Stimulated activated CD4-positive, alpha-beta T cell treated with anti-CD3 and anti-CD28 coated beads, TNF-alpha, amount 100 ng/mL, for 4 hours (primary cell): ENCODE results near the gene NF2.

Experiments
- DNase-seq, 3 experiments: peaks; one replicate each; pipeline ENCODE4 v3.0.0-alpha.2; 2020; ENCODE audit warnings: low read depth in 3 of 3

The NF2 gene

DNA sequence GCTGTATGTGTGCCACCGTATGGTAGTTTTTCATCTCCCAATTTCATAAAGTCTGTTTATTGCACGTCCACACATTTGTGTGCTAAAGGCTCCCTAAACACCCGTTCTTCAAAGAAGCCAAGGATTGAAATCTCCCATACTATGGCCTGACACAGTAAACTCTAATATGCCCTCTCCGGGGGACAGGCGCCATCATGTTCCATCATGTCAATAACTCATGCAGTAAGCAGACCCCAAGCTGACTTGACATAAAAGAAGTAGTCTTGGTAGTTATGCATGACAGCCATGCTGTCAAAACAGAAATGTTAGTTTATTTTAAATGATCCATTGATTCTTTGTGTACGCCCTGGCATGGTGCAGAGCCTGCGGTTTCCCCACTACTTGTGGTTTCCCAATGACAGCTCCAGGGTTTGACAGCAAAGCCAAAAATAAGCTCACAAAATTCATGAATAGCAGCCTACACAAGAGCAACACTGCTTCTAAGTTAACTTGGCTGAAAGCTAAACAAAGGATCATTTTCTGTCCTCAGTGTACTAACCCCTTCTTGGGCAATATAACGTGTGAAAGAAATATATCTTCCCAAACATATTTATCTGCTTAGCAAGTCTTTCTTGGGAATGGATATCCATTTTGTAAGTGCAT lies 59.9 kb downstream of the NF2 start:
- no peak for DNase-seq

DNA sequence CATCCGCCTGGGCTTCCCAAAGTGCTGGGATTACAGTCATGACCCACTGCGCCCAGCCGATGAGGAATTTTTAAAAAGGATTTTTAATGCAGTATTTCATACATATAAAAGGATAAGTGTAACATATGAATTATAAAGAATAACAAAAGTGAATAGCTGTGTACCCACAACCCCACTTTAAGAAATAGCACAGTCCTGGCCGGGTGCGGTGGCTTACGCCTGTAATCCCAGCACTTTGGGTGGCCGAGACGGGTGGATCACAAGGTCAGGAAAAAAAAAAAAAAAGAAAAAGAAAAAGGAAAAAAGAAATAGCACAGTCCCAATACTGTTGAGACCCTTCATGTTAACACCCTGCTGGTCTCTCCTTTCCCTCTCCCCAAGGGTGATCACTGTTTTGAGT lies 62.1 kb downstream of the NF2 start:
- no peak for DNase-seq

DNA sequence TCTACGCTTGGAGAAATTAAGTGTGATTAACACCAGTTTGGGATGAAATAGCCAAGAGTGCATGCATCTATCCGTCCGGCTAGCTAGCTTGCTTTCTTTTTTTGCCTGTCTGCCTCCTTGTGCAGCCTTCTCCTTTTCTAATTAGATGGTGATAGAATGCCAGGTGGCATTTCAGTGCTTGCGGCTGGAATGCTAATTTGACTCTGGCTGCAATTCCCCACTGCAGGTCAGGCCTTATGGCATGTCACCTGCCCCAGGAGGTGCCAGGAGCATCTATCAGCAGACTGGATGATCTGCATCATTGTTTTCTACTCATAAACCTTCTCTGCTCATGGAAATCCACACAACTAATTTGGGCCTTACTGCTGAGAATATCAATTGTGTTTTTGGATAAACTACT lies 65.2 kb downstream of the NF2 start:
- no peak for DNase-seq

DNA sequence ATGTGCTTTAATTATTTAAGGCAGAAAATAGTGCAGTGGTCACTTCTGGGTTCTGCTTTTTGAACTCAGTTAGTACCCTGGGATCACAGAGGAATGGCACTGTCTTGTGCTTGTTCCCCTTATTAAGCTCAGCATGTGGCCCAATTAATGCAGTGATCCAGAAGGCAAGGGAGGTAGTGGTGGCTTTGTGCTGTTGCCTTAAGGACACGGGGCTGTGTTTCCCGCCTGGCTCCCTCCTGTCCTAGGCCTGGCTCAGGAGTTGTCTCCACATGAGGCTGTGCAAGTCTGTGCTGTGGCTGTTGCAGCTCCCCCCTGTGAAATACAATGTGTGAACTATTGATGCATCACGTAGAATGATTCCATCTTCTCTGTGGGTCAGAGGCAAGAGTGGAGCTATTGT lies 67.2 kb downstream of the NF2 start:
- DNase-seq: no peak

DNA sequence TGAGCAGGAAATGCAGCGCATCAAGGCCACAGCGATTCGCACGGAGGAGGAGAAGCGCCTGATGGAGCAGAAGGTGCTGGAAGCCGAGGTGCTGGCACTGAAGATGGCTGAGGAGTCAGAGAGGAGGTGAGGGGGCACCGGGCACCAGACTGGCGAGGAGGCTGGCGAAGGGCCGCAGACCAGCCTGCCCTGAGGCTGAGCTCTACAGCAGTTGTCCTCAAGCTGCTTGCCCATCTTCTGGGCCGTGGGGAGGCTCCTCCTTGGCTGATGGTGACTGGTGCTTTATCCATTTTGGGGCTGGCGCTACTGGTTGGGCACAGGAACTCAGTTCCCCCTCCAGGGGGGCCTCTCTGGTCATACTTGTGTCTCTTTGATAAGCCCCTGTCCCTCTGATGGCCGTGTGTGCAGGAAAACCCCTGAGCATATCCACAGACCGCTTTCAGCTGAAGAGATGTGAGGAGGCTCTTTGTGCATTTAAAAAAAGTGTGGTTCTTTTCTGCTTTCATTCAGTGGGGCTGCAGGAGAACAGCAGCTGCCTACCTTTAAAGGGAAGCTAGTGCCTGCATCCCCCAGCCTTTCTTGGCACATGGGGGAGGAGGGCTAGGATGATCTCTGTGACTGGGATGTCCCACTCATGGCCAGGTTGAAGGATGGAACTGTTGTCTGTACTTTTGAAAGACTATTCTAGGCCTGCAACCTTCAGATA lies 70.1 kb downstream of the NF2 start:
- DNase-seq: no peak

DNA sequence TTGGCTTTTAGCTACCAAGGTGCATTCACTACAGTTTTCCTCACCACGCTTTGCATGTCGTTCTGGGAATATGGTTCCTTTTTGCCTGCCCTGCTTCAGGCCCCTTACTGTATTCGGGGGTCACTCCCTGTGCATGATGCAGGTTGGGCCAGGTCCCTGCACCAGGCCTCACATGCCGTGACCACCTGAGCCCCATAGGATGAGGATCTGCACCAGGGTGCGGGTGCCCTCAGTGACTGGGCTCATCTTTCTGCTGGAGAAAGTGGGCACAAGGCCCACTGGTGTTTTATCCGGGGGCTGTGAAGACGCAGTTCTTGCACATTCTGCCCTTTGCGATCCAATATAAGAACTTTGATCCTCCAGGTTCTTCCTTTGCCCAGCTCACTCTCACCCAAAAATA lies 70.7 kb downstream of the NF2 start:
- DNase-seq: no peak

DNA sequence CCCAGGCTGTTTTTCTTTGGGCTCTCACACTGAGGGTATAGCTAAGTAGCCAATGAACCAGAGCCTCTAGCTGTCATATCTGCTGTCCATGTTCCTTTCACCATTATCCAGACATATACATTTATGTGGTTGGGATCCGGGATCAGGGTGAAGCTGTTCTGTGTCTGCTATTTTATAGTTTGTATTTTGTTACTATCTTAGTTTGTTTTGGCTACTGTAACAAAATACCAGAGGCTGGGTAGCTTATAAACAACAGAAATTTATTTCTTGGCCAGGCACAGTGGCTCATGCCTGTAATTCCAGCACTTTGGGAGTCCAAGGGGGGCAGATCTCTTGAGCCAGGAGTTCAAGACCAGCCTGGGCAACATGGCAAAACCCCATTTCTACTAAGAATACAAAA lies 75.9 kb downstream of the NF2 start:
- no peak for DNase-seq

DNA sequence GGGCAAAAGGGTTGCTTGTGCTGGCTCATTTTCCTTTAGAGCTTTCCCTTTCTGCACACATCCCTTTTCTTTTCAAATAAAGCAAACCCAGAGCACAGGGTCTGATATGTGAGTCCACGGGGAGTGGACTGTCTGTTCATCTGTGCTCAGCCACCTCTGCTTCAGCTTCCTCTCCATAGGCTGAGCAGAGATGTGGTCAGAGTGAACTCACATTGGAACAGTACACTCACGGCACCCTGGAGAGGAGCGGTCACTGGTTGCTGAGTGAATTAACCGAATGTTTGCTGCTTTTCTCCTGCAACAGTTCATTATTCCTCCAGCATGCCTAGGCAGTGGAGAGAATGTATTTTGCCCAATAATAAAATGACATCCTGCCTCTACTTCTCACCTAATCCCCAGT lies 80.1 kb downstream of the NF2 start:
- DNase-seq: no peak

DNA sequence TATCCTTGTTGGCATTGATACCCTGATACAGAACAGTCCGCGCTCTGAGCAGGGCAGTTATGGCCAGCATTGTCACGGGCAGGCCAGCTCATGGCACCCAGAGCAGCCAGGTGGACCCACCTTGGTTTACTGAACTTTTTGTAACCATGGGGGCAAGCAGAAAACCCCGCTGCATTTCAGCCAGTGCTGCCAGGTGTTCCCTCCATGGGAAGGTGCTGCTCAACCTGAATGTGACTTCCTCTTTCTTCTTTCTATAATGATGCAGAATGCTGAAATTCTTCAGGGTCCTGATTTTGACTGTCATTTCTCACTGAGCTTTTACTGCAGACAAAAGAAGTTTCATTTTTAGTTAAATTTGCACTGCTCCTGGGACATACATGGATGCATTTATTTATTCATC lies 80.8 kb downstream of the NF2 start:
- DNase-seq: no peak

DNA sequence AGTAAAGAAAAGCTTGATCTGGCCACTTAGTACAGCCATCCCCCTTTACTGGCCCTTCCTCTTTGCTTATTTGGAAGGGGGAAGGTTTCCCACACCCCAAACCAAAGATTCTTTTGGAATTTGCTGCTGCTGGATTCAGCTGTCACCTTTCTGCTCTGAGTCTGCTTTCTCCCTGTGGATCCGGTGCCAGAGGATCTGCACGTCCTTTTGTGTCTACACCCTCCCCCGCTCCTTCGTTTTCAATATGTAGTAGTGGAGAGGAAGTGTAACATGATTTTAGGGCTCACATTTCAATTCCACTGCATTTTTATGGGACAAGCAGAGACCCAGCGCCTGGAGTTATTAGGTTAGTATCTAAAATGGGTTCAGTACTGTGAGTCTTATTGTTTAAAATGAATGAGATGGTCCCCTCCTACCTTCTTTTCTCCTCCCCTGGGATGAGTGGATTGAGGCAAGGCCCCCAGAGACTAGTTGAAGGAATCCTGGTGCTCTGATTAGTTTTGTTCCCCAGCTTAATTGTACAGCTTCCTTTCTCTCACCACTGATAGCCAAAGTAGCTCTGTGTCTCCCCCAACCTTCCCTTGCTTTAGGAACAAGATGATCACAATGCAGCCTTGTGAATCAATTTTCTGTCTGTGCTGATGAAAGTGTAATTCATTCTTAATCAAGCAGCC lies 85.9 kb downstream of the NF2 start:
- no peak for DNase-seq

DNA sequence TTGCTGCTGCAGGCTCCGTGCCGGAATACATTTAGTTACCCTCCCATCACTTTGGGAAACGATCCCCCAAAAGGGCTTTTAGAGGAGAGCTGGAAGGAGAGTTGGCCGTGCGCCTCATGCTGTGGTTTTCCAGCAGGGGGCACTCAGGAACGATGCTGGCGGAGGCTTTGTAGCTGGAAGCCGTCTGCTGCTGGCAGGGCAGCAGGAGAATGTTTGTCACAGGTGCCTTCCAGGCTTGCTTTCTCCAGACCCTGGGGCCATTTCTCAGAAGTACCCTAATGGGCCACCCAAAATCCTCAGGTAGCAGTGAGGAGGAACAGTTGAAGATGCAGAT lies 86.4 kb downstream of the NF2 start:
- DNase-seq: peak in 2 of 3 experiments; percentile 15 to 18

DNA sequence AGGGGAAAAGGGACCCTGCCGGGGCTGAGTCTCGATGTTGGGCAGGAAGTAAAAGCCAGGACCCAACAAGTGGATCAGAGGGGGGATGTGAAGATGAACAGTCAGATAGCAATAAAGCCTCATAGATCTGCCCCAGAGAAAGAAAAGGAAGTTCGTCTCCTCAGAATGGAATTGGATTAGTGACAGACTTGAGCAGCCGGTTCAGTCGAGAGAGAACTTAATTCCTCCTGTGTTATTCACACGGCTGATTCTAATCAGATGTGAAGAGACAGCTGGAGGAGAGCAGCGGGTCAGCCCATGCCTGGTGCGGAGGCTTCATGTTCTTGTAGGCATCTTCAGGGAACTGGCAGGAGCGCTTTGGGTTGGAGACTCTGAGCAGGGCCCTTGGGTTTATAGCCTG lies 87.0 kb downstream of the NF2 start:
- DNase-seq: no peak

DNA sequence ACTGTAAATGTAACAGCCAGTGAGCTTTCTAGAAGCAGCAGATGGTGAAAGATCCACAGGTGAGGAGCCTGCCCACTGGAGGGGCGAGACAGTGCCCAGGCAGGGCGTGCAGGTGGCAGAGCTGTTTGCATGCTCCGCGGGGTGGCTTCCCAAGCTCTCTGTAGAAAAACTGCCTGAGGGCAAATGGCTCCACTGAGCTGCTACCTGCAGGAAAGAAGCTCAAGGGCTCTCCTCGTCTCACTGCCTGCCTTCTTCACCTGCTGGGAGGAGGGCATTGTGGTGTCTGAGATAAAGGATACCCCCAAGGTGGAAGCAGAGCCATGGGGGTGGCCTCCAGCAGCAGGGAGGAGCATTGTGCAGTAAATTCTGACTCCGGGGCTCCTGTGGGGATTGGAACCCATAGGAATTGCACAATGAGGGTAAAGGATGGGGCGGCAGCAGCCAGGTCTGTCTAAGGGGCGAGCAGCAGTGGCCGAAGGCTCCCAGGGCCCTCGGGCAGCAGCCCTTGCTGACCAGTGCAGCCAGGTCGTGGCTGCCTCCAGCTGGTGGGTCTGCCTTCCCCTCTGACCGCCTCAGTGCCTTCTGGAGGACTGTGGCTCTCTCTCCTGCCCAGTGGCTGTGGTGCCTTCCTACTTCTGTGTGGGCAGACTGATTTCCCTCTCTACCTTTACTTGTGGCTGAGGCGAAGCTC lies 88.3 kb downstream of the NF2 start:
- no peak for DNase-seq

DNA sequence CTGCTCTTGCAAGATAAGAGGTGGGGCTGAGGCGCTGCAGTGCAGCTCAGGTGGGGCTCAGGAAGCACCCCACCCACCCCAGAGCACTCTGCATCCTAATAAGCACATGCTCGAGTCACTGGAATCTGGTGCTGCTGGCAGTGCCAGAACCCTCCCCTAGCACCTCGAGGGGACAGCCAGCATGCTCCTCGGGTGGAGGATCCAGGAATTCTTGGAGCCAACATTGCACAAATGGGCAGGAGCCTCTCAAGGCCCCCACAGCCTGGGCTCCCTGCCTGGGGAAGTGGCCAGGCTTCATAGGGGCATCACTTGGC lies 88.9 kb downstream of the NF2 start:
- DNase-seq: no peak

DNA sequence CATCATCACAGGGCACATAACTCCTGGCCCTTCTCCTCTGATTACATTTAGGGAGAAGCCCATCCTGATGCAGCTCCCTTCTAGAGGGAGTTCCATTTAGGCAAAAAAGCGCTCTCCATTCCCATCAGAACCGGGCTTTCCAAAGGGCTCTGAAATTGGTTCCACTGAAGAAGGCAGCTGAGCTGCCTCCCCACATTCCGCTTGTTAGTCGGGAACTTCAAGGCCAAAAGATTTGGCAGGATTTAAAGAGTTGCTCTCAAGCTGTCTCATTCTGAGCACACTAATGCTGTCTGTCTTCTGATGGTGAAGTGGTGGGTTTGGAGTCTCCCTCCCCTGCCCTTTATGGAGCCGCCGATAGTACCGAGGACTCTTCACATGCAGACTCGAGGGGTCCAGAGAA lies 89.7 kb downstream of the NF2 start:
- DNase-seq: no peak

DNA sequence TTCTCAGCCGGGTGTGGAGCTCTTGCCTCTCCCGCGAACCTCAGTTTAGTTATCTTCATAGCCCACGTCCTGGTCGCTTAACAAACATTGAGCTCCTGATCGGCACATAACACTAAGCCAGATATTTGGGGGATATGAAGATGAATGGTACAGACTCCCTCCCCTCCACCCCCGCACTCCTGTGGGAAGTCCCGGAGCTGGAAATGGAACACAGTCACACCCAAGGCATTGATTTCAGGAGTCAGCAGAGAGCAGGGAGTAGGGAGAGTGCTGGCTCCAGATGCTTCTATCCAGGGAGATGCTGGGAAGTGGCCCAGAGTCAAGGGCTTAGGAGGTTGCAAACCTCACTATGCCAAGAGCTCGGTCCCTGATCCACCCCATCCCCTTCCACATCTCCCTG lies 90.2 kb downstream of the NF2 start:
- DNase-seq: no peak

DNA sequence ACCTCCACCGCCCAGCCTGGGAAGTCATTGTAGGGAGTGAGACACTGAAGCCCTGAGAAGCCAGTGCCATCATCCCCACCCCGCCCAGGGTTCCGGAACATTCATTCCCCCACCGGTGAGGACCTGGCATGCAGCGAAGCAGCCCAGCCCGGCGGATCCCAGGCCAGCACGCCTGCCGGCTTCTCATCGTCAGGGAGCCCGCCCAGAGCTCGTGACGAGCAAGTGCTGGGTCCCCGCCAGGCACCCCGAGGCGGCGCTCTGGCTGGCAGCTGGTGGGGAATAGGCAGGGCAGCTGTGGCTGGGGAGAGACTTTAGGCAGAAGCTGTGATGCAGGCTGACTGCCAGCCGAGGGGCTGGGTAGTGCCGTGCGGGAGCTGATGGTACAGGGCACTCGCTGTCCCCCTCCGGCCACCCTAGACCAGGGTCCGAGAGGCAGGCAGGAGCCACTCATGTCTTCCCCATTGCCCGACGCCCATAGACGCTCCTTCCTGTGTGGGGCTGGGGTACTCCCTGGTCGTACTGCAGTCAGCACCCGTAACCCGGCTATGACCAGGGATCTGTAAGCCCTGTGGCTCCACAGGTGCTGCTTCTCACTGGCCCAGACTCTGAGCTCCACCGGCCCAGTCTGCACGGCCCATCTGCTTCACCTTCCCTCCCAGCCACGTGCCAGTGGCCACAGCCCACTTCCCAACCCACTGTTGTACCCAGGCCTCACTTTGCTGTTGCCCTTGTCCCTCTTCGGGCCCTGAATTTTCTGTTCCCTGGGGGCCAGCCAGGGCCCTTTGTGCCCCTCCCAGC lies 91.9 kb downstream of the NF2 start:
- no peak for DNase-seq

DNA sequence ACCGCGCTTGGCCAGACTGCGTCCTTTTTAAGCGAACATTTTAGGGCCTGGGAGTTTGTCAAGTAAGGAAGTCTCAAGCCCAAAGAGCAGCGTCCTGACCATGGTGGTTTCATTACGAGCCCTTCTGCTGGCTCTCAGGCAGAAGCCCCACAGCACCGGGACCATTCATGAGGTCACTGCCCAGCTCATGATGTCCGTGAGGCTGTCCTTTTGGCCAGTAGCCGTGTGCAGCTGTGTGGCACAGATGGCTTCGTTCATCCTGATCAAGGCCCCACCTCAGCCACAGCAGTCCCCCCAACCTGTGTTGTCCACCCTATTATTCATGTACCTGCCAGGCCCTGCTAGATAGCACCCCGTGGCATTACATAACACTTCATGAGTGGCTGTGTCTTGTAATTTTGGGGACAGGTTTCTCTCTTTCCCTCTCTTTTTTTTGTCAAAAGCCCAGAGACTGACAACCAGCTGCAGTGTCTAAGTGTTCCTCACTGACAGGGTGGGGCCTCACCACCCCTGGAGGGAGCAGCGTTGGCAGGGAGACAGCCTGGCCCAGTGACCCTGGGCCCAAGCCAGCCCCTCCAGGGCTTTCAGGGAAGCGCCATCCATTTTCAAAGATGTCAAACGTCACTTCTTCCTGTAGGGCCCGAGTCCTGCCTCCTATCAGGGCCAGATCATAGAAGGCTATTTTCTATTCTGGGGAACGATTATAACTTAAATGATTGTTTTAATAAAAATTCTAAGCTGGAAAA lies 94.6 kb downstream of the NF2 start:
- DNase-seq: no peak

DNA sequence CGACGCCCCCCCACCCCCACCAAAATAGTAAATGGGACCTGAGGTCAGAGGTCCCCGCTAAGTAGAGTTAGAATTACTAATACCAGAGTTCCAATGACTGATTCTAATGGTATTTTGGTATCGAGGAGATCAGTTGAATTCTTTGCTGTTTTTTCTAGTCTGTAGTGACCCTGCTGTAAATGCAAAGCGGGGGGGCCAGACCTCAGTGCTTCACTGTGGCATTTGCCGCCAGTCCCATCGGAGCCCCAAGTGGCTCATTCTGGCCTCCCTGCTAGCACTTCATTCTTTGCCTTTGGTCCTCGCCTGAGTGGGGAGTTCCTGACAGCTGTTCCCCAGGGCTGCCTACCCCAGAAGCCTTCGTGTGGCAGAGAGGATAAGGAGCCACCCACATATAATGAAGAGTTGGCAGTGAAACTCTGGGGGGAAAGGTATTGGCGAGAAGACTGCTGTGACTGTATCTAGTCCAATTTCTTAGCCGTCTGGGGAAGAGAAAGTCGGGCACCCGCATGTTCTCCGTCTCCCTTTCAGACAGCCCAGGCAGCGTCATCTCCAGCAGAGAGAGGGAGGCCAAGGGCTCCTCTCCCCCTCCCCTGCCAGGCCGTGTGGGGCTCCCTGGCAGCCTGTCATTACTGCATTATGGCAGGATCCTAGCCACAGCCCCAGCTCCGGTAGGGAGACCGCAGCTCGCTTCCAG lies 96.9 kb downstream of the NF2 start:
- no peak for DNase-seq

DNA sequence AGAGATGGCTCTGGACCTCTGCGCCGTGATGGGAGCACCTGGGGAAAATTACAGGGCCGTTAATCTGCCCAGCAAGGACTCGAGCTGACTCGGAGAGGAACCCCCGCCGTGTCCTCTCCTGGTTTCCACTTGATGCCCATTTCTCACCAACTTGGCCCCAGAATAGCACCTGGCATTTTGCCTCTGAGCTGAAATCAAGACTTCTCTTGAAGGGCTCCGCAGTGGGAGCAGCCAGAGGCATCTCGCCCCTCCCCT lies 97.4 kb downstream of the NF2 start:
- no peak for DNase-seq
